OCI-LY1 (cell line): ENCODE data around the gene MLPH.

Experiments used
- EZH2 ChIP-seq: fragments of 200-600 bp; sonication (generic), shearing (Covaris generic); IDR thresholded peaks from 2 replicates; pipeline ENCODE4 v1.8.0; 2017; ENCODE audit warnings: borderline replicate concordance, mixed run types, mild to moderate bottlenecking, antibody characterized with exemption, low read length, moderate library complexity, mixed read lengths
- TF ChIP-seq, protein P1 (sequence below): fragments of 200-600 bp; sonication (generic), shearing (Covaris generic); IDR thresholded peaks from 2 replicates; pipeline ENCODE4 v1.5.1; 2017; ENCODE audit warnings: mild to moderate bottlenecking, antibody characterized with exemption, low read length, moderate library complexity, mixed read lengths

DNA sequence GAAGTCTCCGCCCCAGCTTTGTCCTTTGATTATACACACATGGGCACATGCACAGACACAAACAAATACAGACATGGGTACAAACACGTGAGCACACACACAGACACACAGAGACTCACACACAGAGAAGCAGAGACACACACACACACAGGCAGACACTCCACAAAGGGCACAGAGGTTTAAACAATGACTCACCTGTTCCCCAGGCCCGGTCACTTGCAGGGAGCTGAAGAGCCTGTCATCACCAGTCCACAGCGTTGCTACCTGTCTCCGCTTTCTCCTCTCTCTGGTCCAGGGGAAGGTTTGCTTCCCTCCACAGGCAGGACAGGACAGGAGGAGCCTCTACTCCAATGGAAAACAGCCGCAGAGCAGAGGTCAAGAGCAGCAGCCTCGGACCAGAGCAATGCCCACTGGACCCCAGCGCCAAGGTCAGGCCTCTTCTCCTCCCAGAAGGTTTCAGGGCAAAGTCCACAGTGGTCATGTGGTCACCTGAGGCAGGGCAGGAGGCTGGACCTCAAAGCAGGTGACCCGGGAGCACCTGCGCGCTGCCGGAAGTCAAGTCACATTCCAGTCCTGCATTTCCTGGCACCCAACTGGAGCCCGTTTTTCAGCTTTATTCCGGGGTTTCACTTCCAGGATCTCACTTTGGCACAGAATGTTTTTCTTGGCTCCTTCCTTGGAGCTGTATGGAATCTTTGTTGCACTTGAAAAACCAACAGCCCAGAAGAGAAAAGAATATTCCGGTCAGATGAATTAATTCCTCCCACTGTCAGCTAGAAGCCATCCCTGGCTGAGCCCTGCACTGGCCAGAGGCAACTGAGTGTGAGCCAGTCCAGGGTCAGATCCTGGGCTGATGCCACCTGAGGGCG lies 103.5 kb downstream of the MLPH start, which contains the start of gene RAB17:
- TF ChIP-seq, protein P1, sequence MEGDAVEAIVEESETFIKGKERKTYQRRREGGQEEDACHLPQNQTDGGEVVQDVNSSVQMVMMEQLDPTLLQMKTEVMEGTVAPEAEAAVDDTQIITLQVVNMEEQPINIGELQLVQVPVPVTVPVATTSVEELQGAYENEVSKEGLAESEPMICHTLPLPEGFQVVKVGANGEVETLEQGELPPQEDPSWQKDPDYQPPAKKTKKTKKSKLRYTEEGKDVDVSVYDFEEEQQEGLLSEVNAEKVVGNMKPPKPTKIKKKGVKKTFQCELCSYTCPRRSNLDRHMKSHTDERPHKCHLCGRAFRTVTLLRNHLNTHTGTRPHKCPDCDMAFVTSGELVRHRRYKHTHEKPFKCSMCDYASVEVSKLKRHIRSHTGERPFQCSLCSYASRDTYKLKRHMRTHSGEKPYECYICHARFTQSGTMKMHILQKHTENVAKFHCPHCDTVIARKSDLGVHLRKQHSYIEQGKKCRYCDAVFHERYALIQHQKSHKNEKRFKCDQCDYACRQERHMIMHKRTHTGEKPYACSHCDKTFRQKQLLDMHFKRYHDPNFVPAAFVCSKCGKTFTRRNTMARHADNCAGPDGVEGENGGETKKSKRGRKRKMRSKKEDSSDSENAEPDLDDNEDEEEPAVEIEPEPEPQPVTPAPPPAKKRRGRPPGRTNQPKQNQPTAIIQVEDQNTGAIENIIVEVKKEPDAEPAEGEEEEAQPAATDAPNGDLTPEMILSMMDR, result no peak
- TF ChIP-seq EZH2, result no peak
